Measurements from ENCODE around the gene SLC38A10. TPM values are rescaled to one million over a fixed set of nuclear protein-coding genes. Genes with fewer than 3 reads are reported as not detected.
"Not testable (repeated sequence)": the region's sequence is repeated elsewhere in the genome, so short reads cannot be mapped to it uniquely, and the experiment has no call there.

The SLC38A10 gene
- polyA plus RNA-seq, 5 donors, result 45.3 to 93.6 (median 52.3) TPM

DNA sequence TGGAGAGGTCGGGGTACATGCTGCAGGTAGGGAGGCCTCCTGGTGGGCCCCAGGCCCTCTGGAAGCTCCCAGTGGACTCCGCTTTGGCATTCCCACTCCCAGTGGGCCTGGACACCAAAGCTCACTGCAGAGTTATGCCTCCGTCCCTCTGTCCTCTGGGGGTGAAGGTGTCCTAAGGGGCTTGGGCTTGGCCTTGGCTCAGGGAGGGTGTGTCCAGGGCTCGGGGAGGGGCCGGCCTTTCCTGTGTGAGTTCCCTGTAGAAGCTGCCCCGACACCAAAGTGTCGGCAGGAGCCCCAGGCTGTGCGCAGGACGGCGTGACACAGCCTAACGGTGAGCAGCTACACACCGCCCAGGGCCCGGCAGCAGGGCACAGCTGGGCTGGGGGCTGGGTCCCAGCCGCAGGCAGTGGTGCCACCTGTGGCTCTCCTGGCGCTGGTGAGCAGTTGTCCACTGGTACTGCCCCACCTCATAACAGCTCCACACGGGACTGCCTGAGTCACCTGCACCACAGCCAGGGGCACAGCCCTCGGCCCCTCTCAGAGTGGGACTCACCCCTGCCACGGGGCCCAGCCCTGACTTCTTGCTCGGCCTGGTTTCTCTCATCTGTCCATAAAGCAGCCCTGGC is 62.4 kb downstream of the SLC38A10 start:
- no peak for DNase-seq

DNA sequence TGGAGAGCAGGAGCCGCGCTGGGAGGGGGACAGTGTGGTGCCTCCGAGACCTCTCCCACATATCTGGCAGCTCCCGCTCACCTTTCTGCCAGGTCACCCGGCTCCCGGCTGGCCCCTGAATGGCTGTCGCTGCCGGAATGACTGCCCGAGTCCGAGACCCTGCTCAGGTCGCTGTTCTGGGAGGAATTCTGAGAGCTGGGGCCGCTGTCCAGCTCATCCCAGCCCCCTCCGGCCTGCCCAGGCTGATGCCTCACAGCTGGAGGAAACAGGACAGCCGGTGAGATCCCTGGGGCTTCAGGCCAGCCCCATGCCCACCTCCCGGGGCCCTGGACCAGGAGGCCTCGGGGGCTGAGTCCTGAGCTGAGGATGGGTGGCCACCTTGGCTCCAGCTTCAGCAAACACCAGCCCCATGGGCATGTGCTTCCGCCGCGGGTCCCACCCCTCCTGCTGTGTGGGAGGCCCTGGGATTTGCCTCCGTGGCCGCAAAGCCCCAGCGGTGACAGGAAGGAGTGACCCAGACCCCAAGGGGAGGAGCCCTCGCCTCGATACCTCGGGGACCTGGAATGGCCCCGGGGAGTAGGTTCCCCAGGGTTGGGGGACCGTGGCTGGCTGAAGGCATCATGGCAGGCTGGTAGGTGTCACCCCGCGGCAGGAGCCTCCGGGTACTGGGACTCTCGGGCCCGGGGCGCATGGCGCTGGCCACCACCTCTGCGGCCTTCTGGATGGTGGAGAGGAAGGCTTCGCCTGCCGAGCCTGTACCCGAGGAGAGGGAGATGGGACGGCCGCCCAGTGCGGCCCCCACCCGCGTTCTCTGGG is 63.1 kb downstream of the SLC38A10 start:
- DNase-seq, result no peak

DNA sequence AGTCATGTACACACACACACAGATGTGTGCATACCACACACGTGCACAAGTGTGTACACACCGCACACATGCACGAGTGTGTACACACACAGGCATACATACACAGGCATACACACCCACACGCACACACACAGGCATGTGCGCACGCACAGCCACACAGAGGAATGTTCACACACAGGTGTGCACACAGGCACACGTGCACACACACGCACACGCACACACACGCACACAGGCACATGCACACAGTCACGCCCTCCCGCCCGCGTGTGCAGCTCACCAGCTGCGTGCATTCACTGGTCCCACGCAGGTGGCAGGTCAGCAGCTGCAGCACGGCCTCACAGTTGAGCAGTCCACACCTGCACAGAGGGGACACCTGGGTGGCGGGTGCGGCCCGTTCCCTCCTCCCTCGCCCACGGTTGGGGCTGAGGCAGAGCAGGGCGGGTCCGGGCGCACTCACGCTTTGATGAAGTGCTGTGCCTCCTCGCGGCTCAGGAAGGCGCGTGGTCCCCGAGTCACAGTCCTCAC is 63.9 kb downstream of the SLC38A10 start:
- DNase-seq, result no peak

DNA sequence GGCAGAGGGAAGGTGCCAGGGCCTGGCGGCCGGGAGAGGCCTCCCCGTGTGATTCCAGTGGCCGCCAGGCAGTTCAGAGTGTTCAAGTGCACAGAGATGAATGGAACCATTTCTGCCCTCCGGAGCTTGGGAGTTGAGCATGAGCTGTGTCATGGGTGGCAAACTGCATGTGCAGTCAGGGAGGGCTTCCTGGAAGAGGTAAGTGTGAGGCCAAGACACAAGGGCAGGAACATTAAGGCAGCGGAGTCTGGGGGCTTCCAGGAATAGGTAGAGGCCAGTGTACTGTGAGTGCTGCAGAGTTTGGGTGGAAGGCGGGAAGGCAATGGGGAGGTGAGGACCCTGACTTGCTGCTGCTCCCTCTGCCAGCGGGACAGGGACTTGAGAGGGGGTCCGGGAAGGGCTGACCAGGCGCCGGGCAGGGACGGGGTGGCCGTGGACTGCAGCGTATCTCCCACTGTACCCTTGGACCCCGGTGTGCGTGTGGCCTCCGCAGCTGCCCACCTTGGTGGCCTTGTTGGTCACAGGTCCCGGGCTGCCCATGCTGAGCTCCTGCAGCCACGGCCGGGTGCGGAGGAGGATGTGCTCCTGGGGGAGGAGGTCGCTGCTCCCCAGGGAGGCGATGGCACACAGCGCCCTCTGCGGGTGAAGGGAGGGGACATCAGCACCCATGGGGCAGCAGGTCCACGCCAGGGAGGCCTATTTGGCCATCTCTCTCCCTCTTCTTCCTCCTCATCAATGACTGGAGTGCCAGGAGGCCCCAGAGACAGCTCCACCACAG is 64.9 kb downstream of the SLC38A10 start:
- no peak for DNase-seq

DNA sequence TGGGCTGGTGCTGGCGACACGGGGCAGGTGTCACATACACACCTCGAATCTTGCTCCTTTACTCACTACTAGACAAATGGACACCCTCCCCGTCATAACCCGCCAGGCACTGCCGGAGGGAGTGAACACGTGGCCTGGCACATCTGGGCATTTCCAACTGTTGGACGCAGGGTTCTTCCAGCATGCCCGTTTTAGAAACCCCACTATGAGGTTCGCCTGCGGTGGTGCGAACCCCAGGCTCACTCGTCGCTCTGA is 65.5 kb downstream of the SLC38A10 start:
- no peak for DNase-seq

DNA sequence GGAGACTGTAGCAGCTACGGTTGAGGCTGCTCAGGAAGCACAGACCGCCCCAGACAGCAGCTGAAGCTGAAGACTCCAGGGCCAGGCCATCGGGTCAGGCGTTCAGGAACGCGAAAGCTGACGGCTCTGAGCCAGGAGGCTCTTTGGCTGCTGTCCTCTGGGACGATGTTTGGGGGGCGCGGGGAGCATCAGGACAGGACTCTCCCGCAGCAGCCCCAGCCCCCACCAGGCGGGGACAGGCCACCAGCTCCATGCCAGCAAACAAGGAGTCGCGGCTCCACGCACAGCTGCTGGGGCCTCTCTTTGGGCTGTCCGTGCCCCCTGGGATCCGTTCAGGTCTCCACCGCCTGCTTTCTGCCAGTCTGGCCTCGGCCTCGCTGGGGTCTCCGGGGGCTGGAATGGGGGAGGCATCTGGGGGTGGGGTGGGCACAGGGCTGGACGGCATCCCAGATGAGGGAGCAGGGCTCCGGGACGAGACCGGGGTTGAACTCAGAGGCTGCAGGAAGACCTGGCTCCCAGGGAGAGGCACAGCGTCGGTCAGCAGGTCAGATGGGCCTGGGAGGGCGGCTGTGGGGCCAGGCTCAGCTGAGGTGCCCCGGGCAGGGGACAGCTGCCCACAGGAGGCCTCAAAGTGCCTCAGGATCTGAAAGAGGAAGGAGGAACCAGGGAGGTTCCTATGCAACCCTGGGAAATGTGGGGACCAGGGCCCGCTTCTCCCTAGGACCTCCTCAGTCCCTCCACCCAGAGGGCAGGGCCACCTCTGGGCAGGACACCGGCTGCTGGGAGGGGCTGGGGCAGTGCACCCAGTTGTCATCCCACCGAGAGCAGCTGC is 66.1 kb downstream of the SLC38A10 start:
- DNase-seq, result no peak

DNA sequence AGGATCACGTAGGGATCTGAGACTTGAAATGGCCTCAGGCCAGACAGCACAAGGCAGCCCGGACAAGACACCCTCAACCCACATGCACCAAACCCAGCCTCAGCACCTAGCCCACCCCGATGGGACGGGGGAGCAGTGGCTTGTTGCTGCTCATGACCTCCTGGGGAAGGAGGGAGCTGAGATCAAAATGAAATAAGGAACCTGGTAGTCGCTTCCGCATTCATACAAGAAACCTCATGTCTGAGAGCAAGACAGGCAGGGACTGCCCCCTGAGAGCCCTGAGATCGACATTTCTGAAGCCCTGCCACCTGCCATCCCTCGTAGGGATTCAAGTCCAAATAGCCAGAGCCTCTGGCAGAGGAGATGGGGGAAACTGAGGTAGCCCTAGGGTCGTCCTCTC is 66.7 kb downstream of the SLC38A10 start:
- no peak for DNase-seq

DNA sequence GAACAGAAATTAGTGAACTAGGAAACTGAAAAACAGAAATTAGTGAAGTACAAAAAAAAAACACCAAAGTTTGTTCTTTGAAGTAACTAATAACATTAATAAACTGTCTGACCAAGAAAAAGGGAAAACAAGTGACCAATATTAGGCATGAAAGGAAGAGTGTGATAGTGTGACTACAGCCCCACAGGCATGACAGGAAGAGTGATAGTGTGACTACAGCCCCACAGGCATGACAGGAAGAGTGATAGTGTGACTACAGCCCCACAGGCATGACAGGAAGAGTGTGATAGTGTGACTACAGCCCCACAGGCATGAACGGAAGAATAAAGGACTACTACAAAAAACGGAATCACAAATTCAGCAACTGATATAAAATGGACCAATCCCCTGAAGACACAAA is 67.5 kb downstream of the SLC38A10 start:
- not testable (repeated sequence) for DNase-seq

DNA sequence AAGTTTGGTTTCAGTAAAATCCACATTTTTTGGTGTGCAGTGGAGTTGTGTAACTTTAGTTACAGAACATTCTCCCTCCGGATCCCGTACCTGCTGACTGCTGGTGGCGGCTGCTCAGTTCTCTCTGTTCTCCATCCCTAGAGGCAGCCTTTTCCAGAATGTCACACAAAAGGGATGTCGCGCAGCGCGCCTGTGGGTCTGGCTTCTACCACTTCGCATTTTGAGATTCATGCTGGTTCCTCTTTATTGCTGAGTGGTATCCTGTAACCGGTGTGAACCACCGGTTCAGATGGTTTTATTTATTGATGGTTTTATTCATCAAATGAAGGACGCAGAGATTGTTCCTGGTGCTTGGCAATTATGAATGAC is 71.4 kb downstream of the SLC38A10 start:
- DNase-seq, result peak in 1 of 2 donors; percentile 17

DNA sequence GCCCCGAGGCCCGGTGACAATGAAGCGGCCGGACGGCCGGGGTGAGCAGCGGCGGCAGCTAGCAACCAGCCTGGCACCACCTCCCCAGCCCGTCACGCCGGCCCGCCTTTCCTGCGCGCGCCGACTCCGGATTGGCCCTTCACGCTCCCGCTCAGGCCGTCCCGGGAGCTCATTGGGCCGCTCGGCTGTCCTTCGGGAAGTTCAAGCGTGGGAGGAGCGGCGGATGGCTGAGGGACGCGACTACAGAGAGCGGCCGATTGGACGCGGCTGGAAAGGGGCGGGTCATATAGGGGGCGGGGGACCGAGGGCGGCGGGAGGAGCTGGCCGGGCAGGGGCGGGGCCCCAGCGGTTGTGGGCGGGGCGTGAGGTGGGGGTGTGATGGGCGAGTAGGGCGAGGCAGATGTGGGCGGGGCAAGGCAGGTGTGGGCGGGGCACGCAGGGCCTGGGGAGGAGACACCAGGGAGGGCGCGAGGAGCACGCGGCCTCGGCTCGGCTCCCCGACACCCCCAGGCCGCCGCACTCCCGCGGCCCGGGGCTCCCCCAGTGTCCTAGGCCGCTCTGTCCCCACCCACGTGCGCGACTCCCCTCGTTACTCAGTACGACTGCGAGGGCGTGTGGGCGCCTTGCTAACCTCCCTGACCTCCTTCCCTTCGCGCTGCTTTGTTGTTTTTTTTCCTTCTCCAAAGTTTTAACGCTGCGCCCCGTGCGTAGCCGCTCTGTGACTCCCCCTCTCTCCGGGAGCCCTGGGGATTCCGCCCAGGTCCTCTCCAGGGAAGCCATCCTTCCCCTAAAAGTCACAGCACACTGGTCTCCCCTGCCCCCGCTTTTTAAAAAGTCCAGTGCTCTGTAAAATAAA is 72.0 kb downstream of the SLC38A10 start, which contains the start of gene CEP131:
TSS of gene CEP131 (minus strand) at position 60 of the 856 bp plus-strand sequence. CDS start 2,909 bp downstream, outside the sequence.
- DNase-seq, result peak; percentile 97

DNA sequence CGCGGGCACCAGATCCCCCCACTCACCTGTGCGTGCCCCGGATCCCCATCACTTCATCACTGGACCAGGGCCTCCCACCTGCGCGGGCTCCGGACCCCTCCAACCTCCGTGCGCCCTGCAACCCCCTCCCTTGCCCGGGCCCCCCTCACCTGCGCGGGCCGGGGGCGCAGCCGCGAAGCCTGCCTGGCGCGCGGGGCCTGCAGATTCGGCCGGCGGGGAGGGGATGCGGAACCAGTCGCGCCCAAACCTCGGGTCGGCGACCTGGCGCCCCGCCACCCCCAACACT is 72.5 kb downstream of the SLC38A10 start:
- DNase-seq, result no peak

DNA sequence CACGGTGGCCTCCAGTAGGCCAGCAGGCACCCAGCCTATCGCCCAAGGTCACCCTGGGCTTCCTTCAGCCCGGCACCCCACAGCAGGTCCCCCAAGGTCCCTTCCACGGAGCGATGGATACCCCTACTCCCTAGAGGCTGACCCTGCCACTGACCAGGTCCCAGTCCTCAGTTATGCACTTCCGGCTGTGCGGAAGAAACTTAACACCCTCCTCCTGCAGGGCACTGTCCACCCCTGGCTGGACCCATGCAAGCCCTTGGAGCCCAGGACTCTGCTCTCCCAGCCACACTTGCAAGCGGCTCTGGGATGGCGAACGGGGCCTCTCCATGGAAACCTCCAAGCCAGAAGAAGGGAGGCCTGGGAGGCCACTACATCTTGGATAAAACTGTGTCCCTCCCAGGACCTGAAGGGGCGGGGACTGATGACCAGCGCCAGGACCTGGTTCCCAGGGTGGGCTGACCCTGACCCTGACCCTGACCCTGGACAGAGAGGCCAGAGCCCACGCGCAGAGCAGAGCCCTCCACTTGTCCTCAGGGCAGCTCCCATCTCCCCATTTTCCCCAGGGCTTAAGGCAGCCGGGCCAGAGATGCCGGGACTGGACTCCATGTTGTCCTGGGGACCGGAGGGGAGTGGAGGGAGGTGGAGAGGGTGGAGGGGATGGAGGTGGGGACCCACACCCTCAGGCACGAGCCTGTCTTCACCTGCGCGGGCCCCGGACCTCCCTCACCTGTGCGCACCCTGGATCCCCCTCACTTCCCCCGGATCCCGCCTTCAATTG is 73.1 kb downstream of the SLC38A10 start:
- no peak for DNase-seq

DNA sequence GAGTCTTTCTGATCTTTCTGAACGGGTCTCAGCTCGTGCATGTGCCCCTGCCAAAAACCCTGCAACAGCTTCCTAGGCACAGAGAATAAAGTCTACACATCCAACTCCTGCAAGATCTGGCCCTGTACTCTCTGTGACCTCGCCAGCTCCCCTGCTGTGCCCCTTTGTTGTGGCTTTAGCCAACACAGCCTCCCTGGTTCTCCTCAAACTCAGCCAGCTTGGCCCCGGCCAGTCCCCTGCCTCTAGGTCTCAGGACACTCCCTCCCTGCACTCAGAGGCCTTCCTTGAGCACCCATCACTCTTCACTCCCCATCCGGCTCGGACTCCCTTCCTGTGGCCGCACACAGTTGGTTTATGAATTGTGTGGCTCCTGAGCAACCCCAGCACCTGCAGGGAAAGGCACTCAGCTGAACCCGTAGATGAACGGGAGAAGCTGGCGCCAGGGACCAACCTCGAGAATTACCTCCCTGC is 73.7 kb downstream of the SLC38A10 start:
- no peak for DNase-seq

DNA sequence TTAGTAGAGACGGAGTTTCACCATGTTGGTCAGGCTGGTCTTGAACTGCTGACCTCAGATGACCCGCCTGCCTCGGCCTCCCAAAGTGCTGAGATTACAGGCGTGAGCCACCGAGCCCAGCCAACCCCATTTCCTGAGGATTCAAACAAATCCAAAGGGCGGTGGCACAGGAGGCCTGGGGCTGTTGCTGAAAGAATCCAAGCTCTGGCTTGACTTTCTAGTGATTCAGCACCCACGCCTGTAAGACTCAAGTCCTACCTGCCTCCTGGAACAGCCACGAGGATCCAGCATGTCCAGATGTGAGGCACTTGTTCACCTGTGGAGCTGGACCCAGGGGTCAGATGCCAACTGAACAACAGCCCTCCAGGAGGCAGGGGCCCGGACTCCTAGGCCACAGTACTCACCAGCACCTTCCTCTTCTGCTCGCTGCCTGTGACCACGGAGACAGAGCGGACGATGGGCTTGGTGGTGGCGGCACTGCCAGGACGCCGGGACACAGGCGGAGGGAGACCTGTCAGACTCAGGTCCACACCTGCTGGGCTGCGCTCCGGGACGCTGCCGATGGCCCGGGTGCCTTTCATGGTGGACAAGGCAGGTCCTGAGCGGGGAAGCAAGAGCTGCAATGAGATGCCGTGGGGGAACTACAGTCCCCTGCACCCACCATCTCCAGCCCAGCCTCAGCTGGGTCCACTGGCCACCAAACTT is 75.5 kb downstream of the SLC38A10 start:
- no peak for DNase-seq

DNA sequence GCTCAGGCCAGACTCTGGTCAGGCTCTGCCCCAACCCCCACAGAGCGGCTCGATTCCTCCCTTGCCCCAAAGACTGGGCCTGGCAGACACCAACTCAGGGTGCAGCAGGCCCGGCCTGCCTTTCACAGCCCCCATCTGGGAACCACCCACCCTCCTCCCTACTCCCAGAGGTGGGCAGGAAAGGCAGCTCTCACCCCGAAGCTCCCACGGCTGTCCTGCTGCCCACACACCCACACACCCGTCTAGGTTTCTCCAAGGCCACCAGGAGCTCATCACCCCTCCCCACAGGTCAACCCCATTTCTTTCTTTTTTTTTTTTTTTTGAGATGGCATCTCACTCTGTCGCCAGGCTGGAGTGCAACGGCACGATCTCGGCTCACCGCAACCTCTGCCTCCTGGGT is 76.1 kb downstream of the SLC38A10 start:
- DNase-seq, result no peak

DNA sequence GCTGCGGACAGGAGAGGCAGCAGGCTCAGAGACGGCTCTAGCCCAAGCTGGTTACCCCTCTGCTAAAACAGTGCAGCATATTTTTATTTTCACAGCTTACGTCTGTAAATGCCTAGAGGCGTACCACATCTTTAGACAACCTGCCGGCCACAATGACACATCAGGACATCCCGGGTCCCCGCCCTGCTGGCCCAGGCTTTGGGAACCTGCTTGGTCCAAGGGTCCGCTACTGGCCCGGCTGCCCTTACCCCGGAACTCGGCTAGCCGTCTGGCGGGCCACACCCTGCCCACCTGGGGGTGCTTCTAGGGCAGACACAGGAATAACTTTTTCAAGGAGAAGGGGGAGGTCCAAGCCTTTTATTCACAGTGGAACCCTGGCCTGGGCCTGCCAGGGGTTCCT is 76.6 kb downstream of the SLC38A10 start:
- DNase-seq, result no peak

DNA sequence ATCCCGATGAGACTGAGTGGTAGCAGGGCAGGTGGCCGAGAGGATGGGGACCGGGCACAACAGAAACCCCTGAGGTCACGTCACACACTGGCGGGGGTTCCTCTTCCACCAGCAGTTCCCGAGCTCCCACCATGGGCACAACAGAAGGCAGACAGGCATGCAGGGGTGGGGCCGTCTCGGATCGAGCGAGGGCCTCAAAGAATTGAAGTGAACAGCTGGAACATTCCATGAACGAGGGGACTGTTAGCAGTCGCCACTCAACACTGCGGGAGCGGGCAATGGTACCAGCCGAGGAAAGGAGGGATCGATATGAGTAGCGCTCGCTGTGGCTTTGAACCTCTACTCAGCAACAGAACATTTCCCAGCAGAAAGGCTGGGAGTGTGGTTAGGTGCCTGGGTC is 77.6 kb downstream of the SLC38A10 start:
- DNase-seq, result no peak

DNA sequence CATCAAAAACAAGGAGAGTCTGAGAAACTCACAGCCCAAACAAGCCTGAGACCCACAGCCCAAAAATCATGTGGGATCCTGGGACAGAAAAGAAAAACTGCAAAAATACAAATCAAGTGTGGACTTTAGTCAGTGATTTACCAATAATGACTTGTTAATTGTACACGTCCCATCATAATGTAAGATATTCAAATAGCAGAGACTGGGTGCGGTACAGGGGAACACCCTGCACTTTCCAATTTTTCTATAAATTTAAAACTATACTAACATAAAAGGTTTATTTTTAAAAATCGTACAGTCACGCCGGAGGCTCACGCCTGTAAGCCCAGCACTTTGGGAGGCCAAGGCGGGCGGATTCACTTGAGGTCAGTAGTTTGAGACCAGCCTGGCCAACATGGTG is 81.1 kb downstream of the SLC38A10 start:
- no peak for DNase-seq

DNA sequence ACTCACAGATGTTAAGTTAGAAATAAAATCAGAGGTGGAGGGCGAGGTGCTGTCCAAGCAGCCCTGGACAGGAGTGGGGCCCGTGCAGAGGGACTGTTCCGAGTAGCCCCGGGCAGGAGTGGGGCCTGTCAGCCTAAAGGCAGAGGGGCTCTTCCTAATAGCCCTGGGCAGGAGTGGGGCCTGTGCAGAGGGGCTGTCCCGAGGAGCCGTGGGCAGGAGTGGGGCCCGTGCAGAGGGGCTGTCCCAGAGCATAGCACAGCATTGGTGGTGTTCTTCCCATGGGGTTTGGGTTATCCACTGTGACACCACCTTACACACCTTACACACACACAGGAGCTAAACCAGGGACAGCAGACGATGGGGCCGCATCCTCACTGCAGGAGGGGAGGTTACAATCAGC is 82.7 kb downstream of the SLC38A10 start:
- no peak for DNase-seq
